Psoas muscle (tissue), 8 donors: ENCODE measurements around the gene HEXA. TPM values are rescaled to one million over a fixed set of nuclear protein-coding genes. Genes with fewer than 3 reads are reported as not detected.
A peak's percentile ranks its signal among the peaks of the same experiment; 100 is the strongest.

Experiments
- ATAC-seq, 4 donors: fragments of 200-7000 bp; cut with Tn5 transposase; one replicate each; pipeline ENCODE4 v1.9.1; 2020; ENCODE audit warnings: moderate library complexity in 3 of 4, mild to moderate bottlenecking in 2 of 4
- DNase-seq, 2 donors: peaks; one replicate each; pipeline ENCODE4 v3.0.0-alpha.2; 2020
- H3K27ac ChIP-seq: fragments of 200-600 bp; one replicate; pipeline ENCODE4 v1.8.0; 2022
- H3K27me3 ChIP-seq, 3 donors: fragments of 200-600 bp in 1 of 3; one replicate each; pipeline versions ENCODE4 v1.6.1 to v1.8.0; 2013 to 2022; ENCODE audit warnings: low read length in 2 of 3, mild to moderate bottlenecking in 2 of 3, moderate library complexity in 1 of 3; ENCODE audit not compliant: insufficient read depth in 3 of 3
- H3K36me3 ChIP-seq, 2 donors: fragments of 200-600 bp in 1 of 2; one replicate each; pipeline versions ENCODE4 v1.6.1 to v1.8.0; 2013 to 2022; ENCODE audit warnings: low read depth in 1 of 2, mild to moderate bottlenecking in 1 of 2, moderate library complexity in 1 of 2; ENCODE audit not compliant: insufficient read depth in 1 of 2
- H3K4me1 ChIP-seq: fragments of 200-600 bp; one replicate; pipeline ENCODE4 v1.8.0; 2022
- H3K4me3 ChIP-seq: fragments of 200-600 bp; one replicate; pipeline ENCODE4 v1.8.0; 2022; ENCODE audit warnings: mild to moderate bottlenecking
- H3K9me3 ChIP-seq: fragments of 200-600 bp; one replicate; pipeline ENCODE4 v1.8.0; 2022
- CTCF ChIP-seq: fragments of 200-600 bp; IDR thresholded peaks from one replicate; pipeline ENCODE4 v1.8.0; 2022; ENCODE audit warnings: antibody characterized with exemption
- WGBS, 3 donors: extraction: QIAGEN DNeasy Blood & Tissue Kit; methylation state at CpG; one replicate each; pipeline versions ENCODE4 v1.1.6 to v1.1.7; 2013; 5-methylcytosine and 5-hydroxymethylcytosine counted together
- intact Hi-C, 2 donors: fragments of 100-400 bp; cut with DNase I; formaldehyde crosslinking; loops; one replicate each; pipeline versions ENCODE4 v1.11.0 to v1.14.2; 2022
- polyA plus RNA-seq, 3 donors: library from polyadenylated mRNA; stranded (reverse); fragments of 200-250 nt; gene quantifications; one replicate each; pipeline ENCODE4 v1.2.3, GENCODE V29; 2013
- total RNA-seq, 4 donors: library from RNA; stranded (reverse); fragmentation: NEBNext Ultra II Directional in 2 of 4; extraction: Animal tissue kit (Norgen Biotek cat#: 25700) in 2 of 4; gene quantifications; one replicate each; pipeline versions ENCODE4 v1.2.1 to v1.2.4, GENCODE V29; 2021 to 2023
- donor health status: healthy with polysubstance abuse.
- donor health status: DM: no; HTN: no; CAD: no; lungs with moderate emphysema.
- donor health status: Bipolar disorder and iron deficiency.
- donor health status: healthy.
- donor health status: DM: yes; HTN: yes; CAD: no.
- donor health status: DM: no; HTN: no; CAD: no.
- donor health status: DM: no; HTN: no; CAD: no.
- donor health status: DM: yes; HTN: yes; CAD: no.

The HEXA gene
- total and polyA plus RNA-seq, 7 donors, result 32.1 to 55.4 (median 47.3) TPM

GRCh38 chr15:72319360-72319984 is 56.3 kb downstream of the HEXA start:
- DNase-seq, result peak; percentile 77 to 85
- Histone ChIP-seq H3K36me3 (no peaks in the 10 kb centered on the region), H3K9me3 (peaks cover 11% of the 10 kb centered on the region), H3K27me3 (no peaks in the 10 kb centered on the region), H3K27ac (no peak overlapping the region), H3K4me3 (peak overlapping the region; percentile 70), H3K4me1 (no peaks in the 10 kb centered on the region)
- WGBS, 3 donors, result 6 to 8% (median 6%) methylated on average over 23 to 48 of the region's 48 CpGs
- TF ChIP-seq CTCF, result no peak
- intact Hi-C loops, result no loop called here
- ATAC-seq, result peak; percentile 92 to 95 (median 94)

DNA sequence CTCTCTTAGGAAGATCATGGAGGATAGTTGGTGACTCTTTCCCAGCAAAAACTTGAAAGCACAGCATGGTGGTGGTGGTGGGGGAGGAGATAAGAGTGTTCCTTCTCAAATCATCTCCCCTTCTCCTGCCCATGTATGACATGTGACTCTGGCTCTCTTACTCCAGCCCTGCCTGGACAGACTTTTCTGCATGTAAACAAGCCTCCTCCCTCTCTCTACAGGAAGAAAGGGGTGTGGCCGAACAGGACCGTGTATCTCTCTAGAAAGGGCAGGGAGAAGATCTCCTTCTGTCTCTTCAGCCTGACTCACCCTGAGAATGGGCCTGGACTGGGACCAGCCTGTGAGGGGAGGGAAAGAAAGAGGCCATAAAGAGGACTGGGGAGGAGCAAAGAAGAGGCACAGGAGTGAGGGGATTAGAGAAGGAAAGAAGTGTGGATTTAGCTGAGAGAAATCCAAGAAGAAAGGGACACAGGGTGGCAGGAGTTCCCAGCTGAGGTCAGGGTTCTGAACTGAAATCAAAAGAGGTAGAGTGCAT is 57.3 kb downstream of the HEXA start:
- no peak for TF ChIP-seq CTCF
- no peak overlapping the region for H3K27ac ChIP-seq
- ATAC-seq, result no peak
- peaks cover 2% of the 10 kb centered on the region for H3K9me3 ChIP-seq
- intact Hi-C loops, result no loop called here
- DNase-seq, result no peak
- no peaks in the 10 kb centered on the region for H3K36me3 ChIP-seq
- no peaks in the 10 kb centered on the region for H3K4me1 ChIP-seq
- 35 to 42% (median 39%) methylated on average over 2 of the region's 2 CpGs for WGBS, 3 donors
- no peak overlapping the region for H3K4me3 ChIP-seq
- no peaks in the 10 kb centered on the region for H3K27me3 ChIP-seq

DNA sequence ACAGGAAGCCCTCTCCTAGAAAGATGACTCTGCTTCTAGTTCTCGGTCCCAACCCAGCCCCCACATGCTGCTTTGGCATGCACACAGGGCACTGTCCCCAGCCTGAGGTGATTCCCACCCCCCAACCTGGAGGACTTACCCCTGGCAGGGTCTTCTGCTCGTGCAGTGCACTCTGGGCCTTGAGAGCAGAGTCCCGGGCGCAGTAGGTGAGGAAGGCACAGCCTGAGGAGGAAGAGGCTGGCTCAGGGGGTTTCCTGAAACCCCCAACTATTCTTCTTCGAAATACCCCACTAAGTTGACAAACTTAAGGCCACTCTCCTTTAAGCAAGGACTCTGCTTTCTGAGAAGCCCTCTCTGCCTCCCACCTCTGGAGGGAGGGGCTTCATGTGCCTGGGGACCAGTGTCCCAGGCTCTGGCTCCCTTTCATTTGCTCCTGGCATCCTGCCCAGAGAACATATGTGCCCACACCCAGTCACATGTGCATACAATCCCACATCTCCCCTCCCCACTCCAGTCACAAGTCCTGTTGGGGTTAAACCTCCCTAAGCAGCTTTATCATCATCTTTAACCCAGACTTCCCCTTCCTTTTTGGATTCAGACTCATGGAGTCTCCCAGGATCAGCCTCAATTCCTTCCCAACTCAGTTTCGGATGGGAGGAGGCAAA is 60.0 kb downstream of the HEXA start:
- DNase-seq, result no peak
- intact Hi-C loops, result no loop called here
- TF ChIP-seq CTCF, result no peak
- Histone ChIP-seq H3K27me3 (no peaks in the 10 kb centered on the region), H3K4me3 (no peak overlapping the region), H3K4me1 (no peaks in the 10 kb centered on the region), H3K36me3 (no peaks in the 10 kb centered on the region), H3K27ac (no peak overlapping the region), H3K9me3 (no peaks in the 10 kb centered on the region)
- no peak for ATAC-seq
- 59 to 65% (median 62%) methylated on average over 6 of the region's 6 CpGs for WGBS, 3 donors

DNA sequence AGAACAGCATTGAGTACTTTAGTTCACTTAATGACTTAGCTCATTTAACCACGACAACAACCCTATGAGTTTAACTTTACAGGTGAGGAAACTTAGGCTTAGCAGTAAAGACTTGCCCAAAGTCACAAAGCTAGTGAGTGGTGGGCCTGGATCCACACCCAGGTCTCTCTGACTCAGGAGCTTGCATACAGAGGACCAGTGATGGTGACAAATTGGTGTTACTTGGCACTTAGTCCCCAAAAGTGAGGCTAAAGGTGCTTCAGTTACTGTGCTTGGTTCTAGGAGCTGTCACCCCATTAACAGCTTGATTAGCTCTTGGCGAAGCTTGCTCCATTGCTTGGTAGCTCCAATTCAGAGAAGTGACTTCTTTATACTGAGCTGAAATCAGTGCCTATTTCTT is 61.9 kb downstream of the HEXA start:
- H3K27me3 ChIP-seq, result no peaks in the 10 kb centered on the region
- H3K27ac ChIP-seq, result no peak overlapping the region
- no peaks in the 10 kb centered on the region for H3K36me3 ChIP-seq
- DNase-seq (no peak), ATAC-seq (no peak)
- no peaks in the 10 kb centered on the region for H3K9me3 ChIP-seq
- intact Hi-C loops, result no loop called here
- WGBS, 3 donors, result 83 to 92% (median 90%) methylated on average over 2 of the region's 2 CpGs
- no peaks in the 10 kb centered on the region for H3K4me1 ChIP-seq
- TF ChIP-seq CTCF, result no peak
- no peak overlapping the region for H3K4me3 ChIP-seq
